HepG2 (cell line): ENCODE results near the gene PLK3. TPM values are rescaled to one million over a fixed set of nuclear protein-coding genes. Genes with fewer than 3 reads are reported as not detected.
A peak's percentile ranks its signal among the peaks of the same experiment; 100 is the strongest.

Experiments
- AFF4 ChIP-seq: sonication (generic); formaldehyde crosslinking; IDR thresholded peaks from 2 replicates; pipeline ENCODE4 v1.4.0; 2020; ENCODE audit warnings: missing genetic modification reagents
- ATF5 ChIP-seq: sonication (generic); formaldehyde crosslinking; IDR thresholded peaks from 2 replicates; pipeline ENCODE4 v1.4.0; 2020; ENCODE audit warnings: mild to moderate bottlenecking, low read depth, missing genetic modification reagents
- ATRX ChIP-seq: sonication (generic); formaldehyde crosslinking; IDR thresholded peaks from 2 replicates; pipeline ENCODE4 v1.4.0; 2020; ENCODE audit warnings: missing genetic modification reagents, borderline replicate concordance
- BATF2 ChIP-seq: sonication (generic); formaldehyde crosslinking; IDR thresholded peaks from 2 replicates; pipeline ENCODE4 v1.8.0; 2022; ENCODE audit warnings: mild to moderate bottlenecking, missing genetic modification reagents, moderate library complexity
- CREM ChIP-seq, 2 experiments: sonication (generic) in 1 of 2; formaldehyde crosslinking in 1 of 2; IDR thresholded peaks; 2 replicates each; pipeline versions ENCODE4 v1.4.0 to v1.6.1; 2016 to 2020; ENCODE audit warnings: antibody characterized with exemption in 1 of 2, mild to moderate bottlenecking in 1 of 2, missing genetic modification reagents in 1 of 2
- E2F2 ChIP-seq: sonication (generic); formaldehyde crosslinking; IDR thresholded peaks from 2 replicates; pipeline ENCODE4 v1.4.0; 2020; ENCODE audit warnings: missing genetic modification reagents, borderline replicate concordance
- GPN1 ChIP-seq: sonication (generic); formaldehyde crosslinking; IDR thresholded peaks from 2 replicates; pipeline ENCODE4 v1.5.1; 2020; ENCODE audit warnings: missing genetic modification reagents, borderline replicate concordance
- HOMEZ ChIP-seq: IDR thresholded peaks from 2 replicates; pipeline ENCODE4 v1.6.1; 2016; ENCODE audit warnings: low read depth
- MED13 ChIP-seq: sonication (generic); formaldehyde crosslinking; IDR thresholded peaks from 2 replicates; pipeline ENCODE4 v1.5.0; 2020; ENCODE audit warnings: missing genetic modification reagents
- ZBTB38 ChIP-seq: sonication (generic); formaldehyde crosslinking; IDR thresholded peaks from 2 replicates; pipeline ENCODE4 v1.5.1; 2020; ENCODE audit warnings: mild to moderate bottlenecking, missing genetic modification reagents
- ZFP36 ChIP-seq: fragments of 150-350 bp; IDR thresholded peaks from 2 replicates; pipeline ENCODE4 v1.6.1; 2018; ENCODE audit warnings: borderline replicate concordance, low read length, low read depth; ENCODE audit not compliant: partially characterized antibody
- ZNF121 ChIP-seq: sonication (generic); formaldehyde crosslinking; IDR thresholded peaks from 2 replicates; pipeline ENCODE4 v1.5.0; 2020; ENCODE audit warnings: mild to moderate bottlenecking, missing genetic modification reagents
- ZNF460 ChIP-seq: sonication (generic); formaldehyde crosslinking; IDR thresholded peaks from 2 replicates; pipeline ENCODE4 v1.5.1; 2020; ENCODE audit warnings: missing genetic modification reagents, mild to moderate bottlenecking, borderline replicate concordance
- ZNF564 ChIP-seq: sonication (generic); formaldehyde crosslinking; IDR thresholded peaks from 2 replicates; pipeline ENCODE4 v1.8.1; 2023; ENCODE audit warnings: mild to moderate bottlenecking, missing genetic modification reagents
- ZNF790 ChIP-seq: sonication (generic); formaldehyde crosslinking; IDR thresholded peaks from 2 replicates; pipeline ENCODE4 v1.8.0; 2022; ENCODE audit warnings: missing genetic modification reagents, mild to moderate bottlenecking, borderline replicate concordance
- ZNF83 ChIP-seq: sonication (generic); formaldehyde crosslinking; IDR thresholded peaks from 2 replicates; pipeline ENCODE4 v1.4.0; 2020; ENCODE audit warnings: missing genetic modification reagents, mild to moderate bottlenecking, borderline replicate concordance
- ZSCAN5A ChIP-seq: sonication (generic); formaldehyde crosslinking; IDR thresholded peaks from 2 replicates; pipeline ENCODE4 v1.8.0; 2022; ENCODE audit warnings: mild to moderate bottlenecking, missing genetic modification reagents, borderline replicate concordance
- polyA plus RNA-seq, 8 experiments: library from polyadenylated mRNA; depleted of rRNA in 3 of 8; stranded (reverse) in 7 of 8; unstranded in 1 of 8; fragments of >200 nt; fragmentation: Illumina TruSeq in 4 of 8; extraction: Trizol in 4 of 8; gene quantifications; 2 replicates each; pipeline versions ENCODE4 v1.2.1 to v1.2.3, GENCODE V29; 2011 to 2016; ENCODE audit warnings: low read depth in 4 of 8, missing spikeins in 1 of 8, mixed read lengths in 1 of 8; ENCODE audit not compliant: insufficient read depth in 1 of 8
- total RNA-seq, 5 experiments: library from RNA; depleted of rRNA; stranded (reverse); fragments of >200 nt; fragmentation: Illumina TruSeq; extraction: Trizol; gene quantifications; 2 replicates each; pipeline ENCODE4 v1.2.3, GENCODE V29; 2016; ENCODE audit warnings: low read depth in 1 of 5

The PLK3 gene
- total and polyA plus RNA-seq, 2 of the 13 experiments (the other 11 are each of a cell fraction or from before 2014, with no cell fraction given), result 9.8 to 16.9 TPM

- no peak for TF ChIP-seq ZSCAN5A
- no peak for TF ChIP-seq ATRX
- no peak for TF ChIP-seq AFF4
- TF ChIP-seq MED13 (CRISPR knock-in tag), result peak; percentile 84
- TF ChIP-seq ZBTB38, result peak; percentile 77
- TF ChIP-seq ATF5, result no peak; the same call in 1 of the 2 replicates
- no peak for TF ChIP-seq ZNF790 (CRISPR knock-in tag)
- TF ChIP-seq ZFP36, result no peak
- peak; percentile 78; the same call in 1 of the 2 replicates for TF ChIP-seq GPN1 (CRISPR knock-in tag)
- no peak for TF ChIP-seq ZNF121 (CRISPR knock-in tag)
- no peak for TF ChIP-seq ZNF564 (CRISPR knock-in tag)
- no peak for TF ChIP-seq ZNF460
- TF ChIP-seq CREM (IDR thresholded peaks at IDR 0.05), result peak; percentile 99
- TF ChIP-seq CREM (CRISPR knock-in tag; IDR thresholded peaks at IDR 0.05), result peak; percentile 95
- peak; percentile 82; the same call in 1 of the 2 replicates for TF ChIP-seq E2F2 (CRISPR knock-in tag)
- no peak for TF ChIP-seq BATF2
- no peak; the same call in 1 of the 2 replicates for TF ChIP-seq ZNF83 (CRISPR knock-in tag)
- peak; percentile 58; the same call in 1 of the 2 replicates for TF ChIP-seq HOMEZ
These were observed 24.9 kb upstream of the PLK3 start, which contains the start of gene RPS8 (continued) for GRCh38 chr1:44775078-44775929.
